ENCODE measurements around the gene MGRN1. TPM values are rescaled to one million over a fixed set of nuclear protein-coding genes. Genes with fewer than 3 reads are reported as not detected.

Gene MGRN1
- polyA plus RNA-seq, 3 donors: 3.7 to 48.2 (median 4.7) TPM

- intact Hi-C loops (cut with micrococcal nuclease): loop anchor here in 1 of 2 donors (2.0 to 10.0 kb wide), 4 partner anchors 38 to 197 kb away; partner anchors contain the start of genes CDIP1 and CORO7
Measured at GRCh38 chr16:4614571-4615383, 9.8 kb upstream of the MGRN1 start, which contains the start of gene UBALD1. UBALD1 (minus strand) TSS chr16:4614888; CDS start chr16:4614797, 91 bp downstream.

More at GRCh38 chr16:4614571-4615383, 9.8 kb upstream of the MGRN1 start, which contains the start of gene UBALD1:
- Histone ChIP-seq H3K27me3 (ENCODE audit: control insufficient read depth in 2 of 2, insufficient read depth in 2 of 2, low read length in 2 of 2) (no peaks in the 10 kb centered on the region), H3K9ac (ENCODE audit: insufficient read depth, low read length, poor library complexity, severe bottlenecking) (peak within 1 kb of the TSS; percentile 85), H3K79me2 (ENCODE audit: insufficient read depth, low read length) (peaks cover 45% of the 10 kb centered on the region), H2AFZ (ENCODE audit: insufficient read depth, low read depth, low read length, poor library complexity, severe bottlenecking) (peak within 1 kb of the TSS; percentile 87), H4K20me1 (ENCODE audit: insufficient read depth, low read length) (peaks cover 44% of the 10 kb centered on the region), H3K4me2 (replicated peaks; ENCODE audit: extremely low read depth, low read length, poor library complexity, severe bottlenecking) (peak within 1 kb of the TSS; percentile 96), H3K36me3 (replicated peaks in 1 of 2; ENCODE audit: control insufficient read depth in 1 of 2, insufficient read depth in 2 of 2, low read length in 2 of 2) (peaks cover 0 to 1% of the 10 kb centered on the region in 2 donors), H3K9me3 (replicated peaks in 1 of 2; ENCODE audit: control insufficient read depth in 1 of 2, insufficient read depth in 1 of 2, low read length in 2 of 2) (no peaks in the 10 kb centered on the region), H3K4me3 (replicated peaks in 1 of 3; ENCODE audit: low read depth in 2 of 3, low read length in 3 of 3) (peak within 1 kb of the TSS; percentile 61 to 76 (median 64)), H3K27ac (ENCODE audit: low read depth in 1 of 2, low read length in 2 of 2) (peak within 1 kb of the TSS; percentile 78 to 89), H3K4me1 (ENCODE audit: control insufficient read depth in 1 of 2, insufficient read depth in 2 of 2, low read length in 2 of 2) (peaks cover 47 to 53% of the 10 kb centered on the region in 2 donors)
- no peak for TF ChIP-seq CTCF (IDR thresholded peaks at IDR 0.05)
- H3K9me3 Mint-ChIP-seq: peaks cover 0 to 1% (median 0%) of the 10 kb centered on the region in 7 donors
- DNase-seq: peak; percentile 84 to 89 (median 87)
- peak within 1 kb of the TSS; percentile 83 to 86 for H3K4me3 Mint-ChIP-seq
- H3K4me1 Mint-ChIP-seq: peaks cover 47% of the 10 kb centered on the region
- peaks cover 0 to 2% of the 10 kb centered on the region in 2 donors for H3K36me3 Mint-ChIP-seq
- 10% methylated on average over 100 of the region's 100 CpGs for WGBS (ENCODE audit: insufficient coverage)
- H3K27ac Mint-ChIP-seq: peak within 1 kb of the TSS; percentile 63 to 96 (median 90)
- H3K27me3 Mint-ChIP-seq (ENCODE audit: low read depth in 3 of 3): peaks cover 0 to 2% (median 0%) of the 10 kb centered on the region in 3 donors

All from CD14-positive monocyte (primary cell).